ENCODE results near the gene CRYGN. TPM values are rescaled to one million over a fixed set of nuclear protein-coding genes. Genes with fewer than 3 reads are reported as not detected.

The CRYGN gene
- total RNA-seq, 1 donor from 2014 or later: not detected

DNA sequence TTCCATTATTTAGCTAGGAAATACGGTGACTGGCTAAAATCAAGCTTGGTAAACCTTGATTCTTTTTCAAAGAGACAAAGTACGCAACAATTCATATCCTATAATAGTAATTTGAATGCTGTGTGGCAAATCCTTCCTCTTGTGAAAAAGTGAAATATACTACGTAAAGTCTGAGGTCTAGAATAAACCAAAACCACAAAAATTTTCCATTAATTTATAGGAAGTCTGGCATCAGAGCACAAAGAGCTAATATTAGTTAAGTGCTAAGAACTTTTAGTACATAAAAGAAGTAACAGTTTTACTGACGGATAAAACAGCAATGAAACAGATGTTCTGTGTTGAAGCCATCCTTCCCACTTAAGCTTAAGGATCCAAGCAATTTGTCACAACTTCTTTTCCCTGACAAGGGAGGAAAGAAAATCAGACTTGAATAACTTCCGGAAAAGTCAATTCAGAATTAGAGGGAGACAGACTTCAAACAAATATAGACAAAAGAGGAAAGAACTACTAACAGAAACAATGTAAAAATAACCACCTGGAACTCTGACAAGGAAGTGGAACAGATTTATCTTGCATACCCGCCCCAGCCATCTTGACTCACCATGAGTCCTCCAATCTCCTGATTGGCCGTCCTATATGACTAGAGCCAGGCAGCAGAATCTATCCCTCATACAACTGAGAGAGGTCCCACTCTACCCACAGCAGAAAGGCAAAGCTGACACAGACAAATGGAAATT is 45.2 kb upstream of the CRYGN start:
- ATAC-seq: peak; percentile 39
- H3K27me3 ChIP-seq: no peaks in the 10 kb centered on the region

GRCh38 chr7:151483711-151483983 is 43.7 kb upstream of the CRYGN start:
- Histone ChIP-seq H3K9me3 (no peaks in the 10 kb centered on the region), H3K4me1 (peaks cover 11% of the 10 kb centered on the region), H3K36me3 (peaks cover 69% of the 10 kb centered on the region), H3K27me3 (no peaks in the 10 kb centered on the region), H3K4me3 (no peak overlapping the region), H3K27ac (no peak overlapping the region)
- intact Hi-C loops (cut with DNase I): no loop called here
- TF ChIP-seq CTCF (IDR thresholded peaks at IDR 0.05): no peak
- ATAC-seq (no peak), DNase-seq (no peak)

More for the DNA sequence above, 45.2 kb upstream of the CRYGN start:
- DNase-seq: no peak
- no peak overlapping the region for H3K4me3 ChIP-seq
- H3K27ac ChIP-seq: no peak overlapping the region
- H3K36me3 ChIP-seq: peaks cover 84% of the 10 kb centered on the region
- H3K9me3 ChIP-seq: no peaks in the 10 kb centered on the region
- TF ChIP-seq CTCF (IDR thresholded peaks at IDR 0.05): no peak
- H3K4me1 ChIP-seq: peaks cover 20% of the 10 kb centered on the region
- intact Hi-C loops (cut with DNase I): no loop called here

DNA sequence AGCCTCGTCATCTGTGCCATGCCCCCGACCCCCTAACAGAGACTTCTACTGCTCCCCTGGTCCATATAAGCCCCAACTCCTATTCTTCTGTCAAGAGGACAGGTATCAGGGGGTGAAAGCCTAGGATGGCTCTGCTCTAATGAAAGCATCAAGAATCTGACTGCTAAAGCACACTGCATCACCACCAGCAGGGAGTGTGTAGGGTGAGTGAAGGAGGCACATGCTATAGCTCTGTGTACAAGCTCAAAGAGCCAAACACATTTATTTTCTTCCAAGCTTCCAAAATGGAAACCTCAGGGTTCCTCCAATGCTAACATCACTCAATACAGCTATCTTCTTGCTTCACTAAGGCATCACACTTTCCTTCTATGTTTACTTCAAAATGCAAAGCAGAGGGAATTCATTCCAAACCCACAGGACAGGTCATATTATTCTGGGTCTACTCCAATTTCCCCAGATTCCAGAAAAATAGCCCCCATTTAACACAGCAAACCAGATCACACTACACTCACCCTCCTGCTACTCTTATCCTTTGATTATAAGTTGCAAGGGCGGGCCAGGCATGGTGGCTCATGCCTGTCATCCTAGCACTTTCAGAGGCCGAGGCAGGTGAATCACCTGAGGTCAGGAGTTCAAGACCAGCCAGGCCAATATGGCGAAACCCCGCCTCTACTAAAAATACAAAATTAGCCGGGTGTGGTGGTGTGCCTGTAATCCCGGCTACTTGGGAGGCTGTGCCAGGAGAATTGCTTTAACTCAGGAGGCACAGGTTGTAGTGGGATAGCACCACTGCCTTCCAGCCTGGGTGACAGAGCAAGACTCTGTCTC is 43.2 kb upstream of the CRYGN start:
- H3K36me3 ChIP-seq: peaks cover 63% of the 10 kb centered on the region
- no peaks in the 10 kb centered on the region for H3K9me3 ChIP-seq
- intact Hi-C loops (cut with DNase I): no loop called here
- peaks cover 11% of the 10 kb centered on the region for H3K4me1 ChIP-seq
- no peaks in the 10 kb centered on the region for H3K27me3 ChIP-seq
- H3K27ac ChIP-seq: no peak overlapping the region
- DNase-seq (no peak), ATAC-seq (no peak)
- no peak for TF ChIP-seq CTCF (IDR thresholded peaks at IDR 0.05)
- no peak overlapping the region for H3K4me3 ChIP-seq

- ATAC-seq (no peak), DNase-seq (no peak)
- H3K4me3 ChIP-seq: no peak overlapping the region
- no peak overlapping the region for H3K27ac ChIP-seq
- no peaks in the 10 kb centered on the region for H3K9me3 ChIP-seq
- intact Hi-C loops (cut with DNase I): no loop called here
- peaks cover 11% of the 10 kb centered on the region for H3K4me1 ChIP-seq
- no peaks in the 10 kb centered on the region for H3K27me3 ChIP-seq
- peaks cover 55% of the 10 kb centered on the region for H3K36me3 ChIP-seq
- no peak for TF ChIP-seq CTCF (IDR thresholded peaks at IDR 0.05)
Measured at GRCh38 chr7:151481650-151482505, 41.9 kb upstream of the CRYGN start.

DNA sequence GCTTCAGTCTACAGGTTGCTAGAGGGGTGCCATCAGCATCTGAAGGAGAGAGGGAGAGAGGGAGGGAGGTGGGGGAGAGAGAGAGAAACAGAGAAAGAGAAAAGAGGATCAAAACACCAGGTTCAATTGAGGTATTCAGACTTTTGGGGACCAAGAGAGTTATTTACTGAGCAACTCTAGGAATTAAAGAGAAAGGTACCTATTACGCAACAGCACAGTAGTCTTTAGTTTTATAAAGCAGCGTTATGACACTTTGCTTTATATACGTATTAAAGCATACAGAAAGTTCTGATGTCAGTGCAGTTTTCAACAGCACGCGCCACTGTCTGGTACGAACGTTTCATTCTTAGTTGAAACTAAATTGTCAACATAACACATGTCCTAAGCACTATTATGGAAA is 37.9 kb upstream of the CRYGN start:
- Histone ChIP-seq H3K27me3 (no peaks in the 10 kb centered on the region), H3K4me1 (peaks cover 3% of the 10 kb centered on the region), H3K36me3 (peaks cover 36% of the 10 kb centered on the region), H3K4me3 (no peak overlapping the region), H3K27ac (no peak overlapping the region), H3K9me3 (no peaks in the 10 kb centered on the region)
- intact Hi-C loops (cut with DNase I): no loop called here
- TF ChIP-seq CTCF (IDR thresholded peaks at IDR 0.05): no peak
- DNase-seq (no peak), ATAC-seq (no peak)

All from upper lobe of right lung (tissue), 1 donor.